Measurements from ENCODE around the gene GPA33.

The GPA33 gene

DNA sequence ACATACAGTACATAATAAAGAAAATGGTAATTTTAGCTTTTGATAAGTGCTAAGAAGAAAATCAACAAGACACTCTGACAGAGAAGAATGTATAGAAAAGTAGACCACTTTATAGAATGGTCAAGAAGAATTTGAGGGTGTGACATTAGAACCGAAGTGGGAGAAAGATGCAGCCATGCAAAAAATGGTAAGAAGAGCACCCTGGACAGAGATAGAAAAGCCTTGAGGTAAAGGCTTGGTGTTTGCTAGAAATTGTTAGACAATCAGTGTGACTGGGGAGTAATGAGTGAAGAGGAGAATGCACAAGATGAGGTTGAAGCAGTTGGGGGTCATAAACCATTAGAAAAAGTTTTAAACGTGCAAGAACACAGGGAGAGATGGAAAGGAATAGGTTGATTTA, 77.6 kb downstream of the GPA33 start:
- no peaks in the 10 kb centered on the region for H3K36me3 ChIP-seq (ENCODE audit: control insufficient read depth, insufficient read depth, low read length)
- TF ChIP-seq, protein P1, sequence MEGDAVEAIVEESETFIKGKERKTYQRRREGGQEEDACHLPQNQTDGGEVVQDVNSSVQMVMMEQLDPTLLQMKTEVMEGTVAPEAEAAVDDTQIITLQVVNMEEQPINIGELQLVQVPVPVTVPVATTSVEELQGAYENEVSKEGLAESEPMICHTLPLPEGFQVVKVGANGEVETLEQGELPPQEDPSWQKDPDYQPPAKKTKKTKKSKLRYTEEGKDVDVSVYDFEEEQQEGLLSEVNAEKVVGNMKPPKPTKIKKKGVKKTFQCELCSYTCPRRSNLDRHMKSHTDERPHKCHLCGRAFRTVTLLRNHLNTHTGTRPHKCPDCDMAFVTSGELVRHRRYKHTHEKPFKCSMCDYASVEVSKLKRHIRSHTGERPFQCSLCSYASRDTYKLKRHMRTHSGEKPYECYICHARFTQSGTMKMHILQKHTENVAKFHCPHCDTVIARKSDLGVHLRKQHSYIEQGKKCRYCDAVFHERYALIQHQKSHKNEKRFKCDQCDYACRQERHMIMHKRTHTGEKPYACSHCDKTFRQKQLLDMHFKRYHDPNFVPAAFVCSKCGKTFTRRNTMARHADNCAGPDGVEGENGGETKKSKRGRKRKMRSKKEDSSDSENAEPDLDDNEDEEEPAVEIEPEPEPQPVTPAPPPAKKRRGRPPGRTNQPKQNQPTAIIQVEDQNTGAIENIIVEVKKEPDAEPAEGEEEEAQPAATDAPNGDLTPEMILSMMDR (IDR thresholded peaks at IDR 0.05; ENCODE audit: insufficient read depth, low read length, poor library complexity, severe bottlenecking), result no peak
- no peak overlapping the region for H3K4me3 ChIP-seq (replicated peaks; ENCODE audit: low read depth, low read length)
- H3K27me3 ChIP-seq (replicated peaks; ENCODE audit: control insufficient read depth, insufficient read depth, low read length), result no peaks in the 10 kb centered on the region
- no peak for DNase-seq (ENCODE audit: extremely low read depth, insufficient read length)

DNA sequence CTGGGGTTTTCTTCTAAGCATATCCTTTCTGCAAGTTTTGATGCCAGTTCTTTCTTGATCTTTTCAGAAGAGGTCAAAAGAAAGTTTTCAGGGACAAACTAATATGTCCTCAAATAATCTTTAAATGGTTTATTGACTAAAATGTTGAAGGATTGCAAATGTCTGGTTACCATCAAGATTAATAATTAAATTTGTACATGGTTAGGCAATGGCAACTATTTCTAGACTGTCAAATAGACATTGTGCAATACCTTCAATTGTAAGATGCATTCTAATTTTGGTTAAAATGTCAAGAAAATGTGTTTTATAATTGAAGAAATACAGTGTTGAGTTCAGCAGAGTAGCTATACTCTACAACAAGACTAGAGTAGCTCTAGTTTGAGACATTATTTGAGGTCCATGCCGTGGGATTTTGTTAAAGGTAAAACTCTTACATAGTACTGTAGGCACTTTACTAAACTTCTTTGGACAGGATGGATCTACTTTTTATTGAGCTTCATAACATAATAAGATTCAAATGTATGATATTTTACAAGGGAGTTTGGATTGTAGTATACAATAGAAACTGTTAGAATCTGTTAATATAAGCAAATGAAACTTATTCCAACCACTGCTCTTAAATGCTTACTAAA, 78.5 kb downstream of the GPA33 start:
- Histone ChIP-seq H3K4me3 (replicated peaks; ENCODE audit: low read depth, low read length) (no peak overlapping the region), H3K27me3 (replicated peaks; ENCODE audit: control insufficient read depth, insufficient read depth, low read length) (no peaks in the 10 kb centered on the region), H3K36me3 (ENCODE audit: control insufficient read depth, insufficient read depth, low read length) (no peaks in the 10 kb centered on the region)
- no peak for DNase-seq (ENCODE audit: extremely low read depth, insufficient read length)
- TF ChIP-seq, protein P1 (IDR thresholded peaks at IDR 0.05; ENCODE audit: insufficient read depth, low read length, poor library complexity, severe bottlenecking), result no peak

DNA sequence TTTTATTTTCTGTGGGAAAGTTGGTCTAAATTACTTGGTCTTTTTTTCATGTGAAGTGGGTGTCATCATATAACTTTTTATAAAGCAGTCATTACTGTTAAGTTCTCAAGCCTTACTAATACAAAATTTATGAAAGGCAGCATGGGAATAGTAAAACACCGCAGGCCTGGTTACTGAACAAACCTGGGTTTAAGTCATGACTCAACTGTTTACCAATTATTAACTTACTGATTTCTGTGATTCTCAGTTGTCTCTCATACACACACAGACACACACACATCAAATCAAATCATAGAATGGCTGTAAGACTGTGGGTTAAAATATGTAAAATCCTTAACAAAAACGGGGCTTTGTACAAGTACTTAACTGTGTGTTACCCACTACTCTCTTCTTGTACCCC, 86.5 kb downstream of the GPA33 start:
- TF ChIP-seq, protein P1 (IDR thresholded peaks at IDR 0.05; ENCODE audit: insufficient read depth, low read length, poor library complexity, severe bottlenecking), result no peak
- no peak for DNase-seq (ENCODE audit: extremely low read depth, insufficient read length)
- Histone ChIP-seq H3K4me3 (replicated peaks; ENCODE audit: low read depth, low read length) (no peak overlapping the region), H3K27me3 (replicated peaks; ENCODE audit: control insufficient read depth, insufficient read depth, low read length) (no peaks in the 10 kb centered on the region), H3K36me3 (ENCODE audit: control insufficient read depth, insufficient read depth, low read length) (no peaks in the 10 kb centered on the region)
